B cell (primary cell): Measurements from ENCODE around the gene EIF3D. TPM values are rescaled to one million over a fixed set of nuclear protein-coding genes. Genes with fewer than 3 reads are reported as not detected.

Experiments
- ATAC-seq: fragments of 200-7000 bp; cut with Tn5 transposase; one replicate; pipeline ENCODE4 v1.10.0; 2021; ENCODE audit warnings: low read depth, mild to moderate bottlenecking, moderate number of reproducible peaks, moderate library complexity
- CTCF ChIA-PET: fragments of 350-600 bp; sonication (Branson Sonifier 250); formaldehyde crosslinking; loops from one replicate; lab custom pipeline; 2021; ENCODE audit warnings: antibody characterized with exemption, inconsistent platforms; lab: Charles Lee
- POLR2A ChIA-PET: fragments of 350-600 bp; sonication (Branson Sonifier 250); formaldehyde crosslinking; loops from one replicate; lab custom pipeline; 2021; ENCODE audit warnings: antibody characterized with exemption; lab: Charles Lee
- DNase-seq: peaks from one replicate; pipeline ENCODE4 v3.0.0; 2013
- H2AFZ ChIP-seq: 2 replicates; pipeline ENCODE4 v1.6.1; 2012; ENCODE audit warnings: mild to moderate bottlenecking, low read depth, low read length; ENCODE audit not compliant: insufficient read depth, poor library complexity, severe bottlenecking
- H3K27ac ChIP-seq, 2 donors: 1 replicate in 1 of 2; 2 replicates in 1 of 2; pipeline ENCODE4 v1.5.1; 2012 to 2013; ENCODE audit warnings: low read length in 2 of 2, mild to moderate bottlenecking in 2 of 2, moderate library complexity in 1 of 2
- H3K27me3 ChIP-seq, 4 experiments: fragments of 200-600 bp in 1 of 4; sonication (generic) in 1 of 4; replicated peaks in 1 of 4; 1 replicate in 2 of 4; 2 replicates in 2 of 4; pipeline versions ENCODE4 v1.6.1 to v1.7.0; 2013 to 2016; ENCODE audit warnings: low read length in 3 of 4, mild to moderate bottlenecking in 2 of 4, mixed read lengths in 1 of 4, moderate library complexity in 1 of 4; ENCODE audit not compliant: insufficient read depth in 4 of 4, control insufficient read depth in 3 of 4; ENCODE audit errors: control extremely low read depth in 1 of 4
- H3K36me3 ChIP-seq, 2 experiments: replicated peaks in 1 of 2; 1 replicate in 1 of 2; 2 replicates in 1 of 2; pipeline versions ENCODE4 v1.6.1 to v1.7.1; 2013; ENCODE audit warnings: low read length in 1 of 2; ENCODE audit not compliant: insufficient read depth in 2 of 2, control insufficient read depth in 1 of 2; ENCODE audit errors: control extremely low read depth in 1 of 2, extremely low read depth in 1 of 2
- H3K4me1 ChIP-seq, 2 donors: fragments of 200-600 bp in 1 of 2; sonication (generic) in 1 of 2; 1 replicate in 1 of 2; 2 replicates in 1 of 2; pipeline versions ENCODE4 v1.5.1 to v1.6.1; 2013 to 2017; ENCODE audit warnings: low read length in 2 of 2; ENCODE audit not compliant: control insufficient read depth in 2 of 2, insufficient read depth in 2 of 2
- H3K4me2 ChIP-seq: replicated peaks from 2 replicates; pipeline ENCODE3; 2012; ENCODE audit warnings: mild to moderate bottlenecking, low read depth, low read length; ENCODE audit not compliant: poor library complexity, severe bottlenecking
- H3K4me3 ChIP-seq, 5 experiments: fragments of 200-600 bp in 1 of 5; sonication (generic) in 1 of 5; 1 replicate in 3 of 5; 2 replicates in 2 of 5; pipeline versions ENCODE4 v1.5.1 to v1.7.0; 2011 to 2016; ENCODE audit warnings: low read length in 4 of 5, mild to moderate bottlenecking in 4 of 5, low read depth in 2 of 5, control low read depth in 1 of 5, moderate library complexity in 1 of 5; ENCODE audit not compliant: insufficient read depth in 1 of 5; ENCODE audit errors: control extremely low read depth in 1 of 5, extremely low read depth in 1 of 5
- H3K79me2 ChIP-seq: fragments of 200-600 bp; sonication (generic); one replicate; pipeline ENCODE4 v1.6.0; 2016; ENCODE audit warnings: low read length; ENCODE audit not compliant: control insufficient read depth, insufficient read depth
- H3K9ac ChIP-seq: fragments of 200-600 bp; sonication (generic); 2 replicates; pipeline ENCODE4 v1.6.1; 2017; ENCODE audit warnings: mild to moderate bottlenecking, low read length, moderate library complexity
- H3K9me3 ChIP-seq, 3 donors: one replicate each; pipeline versions ENCODE4 v1.6.1 to v1.7.1; 2013; ENCODE audit warnings: low read length in 2 of 3; ENCODE audit not compliant: control insufficient read depth in 2 of 3, insufficient read depth in 1 of 3; ENCODE audit errors: control extremely low read depth in 1 of 3
- H4K20me1 ChIP-seq: 2 replicates; pipeline ENCODE4 v1.6.0; 2012; ENCODE audit warnings: mild to moderate bottlenecking, low read length; ENCODE audit not compliant: insufficient read depth, control insufficient read depth, poor library complexity, severe bottlenecking
- H3K27ac Mint-ChIP-seq: one replicate; pipeline ENCODE4 v1.8.0; 2021; ENCODE audit warnings: mixed read lengths
- H3K27me3 Mint-ChIP-seq: one replicate; pipeline ENCODE4 v1.8.0; 2021; ENCODE audit warnings: mixed read lengths
- H3K4me1 Mint-ChIP-seq: one replicate; pipeline ENCODE4 v1.8.0; 2021; ENCODE audit warnings: mixed read lengths
- H3K4me3 Mint-ChIP-seq: one replicate; pipeline ENCODE4 v1.8.0; 2021; ENCODE audit warnings: mixed read lengths
- H3K9me3 Mint-ChIP-seq: one replicate; pipeline ENCODE4 v1.8.0; 2022; ENCODE audit warnings: mixed read lengths; ENCODE audit not compliant: insufficient read depth
- CTCF ChIP-seq: fragments of 200-600 bp; IDR thresholded peaks from one replicate; pipeline ENCODE4 v1.8.0; 2022; ENCODE audit warnings: antibody characterized with exemption, mild to moderate bottlenecking
- EZH2 ChIP-seq: IDR thresholded peaks from 2 replicates; pipeline ENCODE4 v1.6.1; 2012; ENCODE audit warnings: borderline replicate concordance, low read depth, mild to moderate bottlenecking, moderate library complexity, low read length; ENCODE audit not compliant: insufficient read depth, poor library complexity, severe bottlenecking
- whole genome bisulfite sequencing: methylation state at CpG from one replicate; pipeline ENCODE4 v1.1.5; 2013; ENCODE audit warnings: missing lambda C conversion rate; ENCODE audit not compliant: insufficient coverage; 5-methylcytosine and 5-hydroxymethylcytosine counted together
- intact Hi-C: fragments of 100-400 bp; cut with micrococcal nuclease; formaldehyde crosslinking; loops from one replicate; pipeline ENCODE4 v1.10.0; 2022
- polyA plus RNA-seq: library from polyadenylated mRNA; depleted of rRNA; stranded (reverse); fragments of >200 nt; gene quantifications from 2 replicates; pipeline ENCODE4 v1.2.3, GENCODE V29; 2012
- total RNA-seq, 2 donors: library from RNA; stranded (reverse); fragments of 120-200 nt in 1 of 2; gene quantifications; 1 replicate in 1 of 2; 2 replicates in 1 of 2; pipeline versions ENCODE4 v1.2.3 to v1.2.4, GENCODE V29; 2013 to 2022

EIF3D gene
- total and polyA plus RNA-seq, 2 donors (not counting 1 experiment from before 2014, with no cell fraction given): 274 to 324 TPM

GRCh38 chr22:36512333-36512732 lies 16.6 kb downstream of the EIF3D start:
- H3K4me1 Mint-ChIP-seq: peaks cover 7% of the 10 kb centered on the region
- H3K4me3 Mint-ChIP-seq: no peak overlapping the region
- H3K79me2 ChIP-seq: no peaks in the 10 kb centered on the region
- ChIA-PET POLR2A (no interaction called here), CTCF (interaction anchor here (3.1 kb wide), 1 partner anchor 16 kb away, joined by 11 read pairs; no protein-coding TSS in a partner anchor)
- H2AFZ ChIP-seq: no peak overlapping the region
- WGBS: over 99% methylated on average over 7 of the region's 8 CpGs
- no peaks in the 10 kb centered on the region for H3K27me3 ChIP-seq
- DNase-seq (no peak), ATAC-seq (no peak)
- H4K20me1 ChIP-seq: peaks cover 21% of the 10 kb centered on the region
- no peaks in the 10 kb centered on the region for H3K27me3 Mint-ChIP-seq
- peaks cover 1 to 4% of the 10 kb centered on the region in 2 donors for H3K4me1 ChIP-seq
- peaks cover 8 to 72% of the 10 kb centered on the region in 2 experiments for H3K36me3 ChIP-seq
- no peak overlapping the region for H3K9ac ChIP-seq
- H3K9me3 ChIP-seq: no peaks in the 10 kb centered on the region
- H3K27ac Mint-ChIP-seq: no peak overlapping the region
- no peak overlapping the region for H3K4me2 ChIP-seq
- intact Hi-C loops: no loop called here
- H3K4me3 ChIP-seq: no peak overlapping the region
- H3K27ac ChIP-seq: no peak overlapping the region
- H3K9me3 Mint-ChIP-seq: no peaks in the 10 kb centered on the region
- TF ChIP-seq EZH2 (no peak), CTCF (no peak)

- peak overlapping the region in 1 of 2 donors; percentile 11 for H3K27ac ChIP-seq
- POLR2A ChIA-PET: interaction anchor here (0.7 to 1.6 kb wide), 2 partner anchors 13 to 29 kb away, joined by 3 to 6 read pairs; partner anchors contain the start of gene TXN2
- H3K36me3 ChIP-seq: peaks cover 8 to 61% of the 10 kb centered on the region in 2 experiments
- no peaks in the 10 kb centered on the region for H3K79me2 ChIP-seq
- Mint-ChIP-seq H3K27ac (peak overlapping the region; percentile 39), H3K4me3 (no peak overlapping the region), H3K9me3 (no peaks in the 10 kb centered on the region), H3K27me3 (no peaks in the 10 kb centered on the region), H3K4me1 (peaks cover 11% of the 10 kb centered on the region)
- peaks cover 0 to 4% (median 0%) of the 10 kb centered on the region in 3 donors for H3K9me3 ChIP-seq
- H2AFZ ChIP-seq: no peak overlapping the region
- CTCF ChIA-PET: interaction anchor here (0.5 to 3.2 kb wide), 15 partner anchors 9 to 1049 kb away, joined by 3 to 20 read pairs (median 4); partner anchors contain the start of gene CDC42EP1
- DNase-seq (peak; percentile 61), ATAC-seq (no peak)
- no peak overlapping the region for H3K4me3 ChIP-seq
- H3K27me3 ChIP-seq: no peaks in the 10 kb centered on the region
- WGBS: 74% methylated on average over 15 of the region's 17 CpGs
- peaks cover 8 to 12% of the 10 kb centered on the region in 2 donors for H3K4me1 ChIP-seq
- intact Hi-C loops: no loop called here
- TF ChIP-seq CTCF: peak; percentile 57
- TF ChIP-seq EZH2: no peak
- no peak overlapping the region for H3K4me2 ChIP-seq
- H3K9ac ChIP-seq: no peak overlapping the region
- H4K20me1 ChIP-seq: peaks cover 12% of the 10 kb centered on the region
These were observed 17.7 kb downstream of the EIF3D start for GRCh38 chr22:36510966-36511881.
